ENCODE results near the gene TSPYL2.
A peak's percentile ranks its signal among the peaks of the same experiment; 100 is the strongest.

Gene TSPYL2

DNA sequence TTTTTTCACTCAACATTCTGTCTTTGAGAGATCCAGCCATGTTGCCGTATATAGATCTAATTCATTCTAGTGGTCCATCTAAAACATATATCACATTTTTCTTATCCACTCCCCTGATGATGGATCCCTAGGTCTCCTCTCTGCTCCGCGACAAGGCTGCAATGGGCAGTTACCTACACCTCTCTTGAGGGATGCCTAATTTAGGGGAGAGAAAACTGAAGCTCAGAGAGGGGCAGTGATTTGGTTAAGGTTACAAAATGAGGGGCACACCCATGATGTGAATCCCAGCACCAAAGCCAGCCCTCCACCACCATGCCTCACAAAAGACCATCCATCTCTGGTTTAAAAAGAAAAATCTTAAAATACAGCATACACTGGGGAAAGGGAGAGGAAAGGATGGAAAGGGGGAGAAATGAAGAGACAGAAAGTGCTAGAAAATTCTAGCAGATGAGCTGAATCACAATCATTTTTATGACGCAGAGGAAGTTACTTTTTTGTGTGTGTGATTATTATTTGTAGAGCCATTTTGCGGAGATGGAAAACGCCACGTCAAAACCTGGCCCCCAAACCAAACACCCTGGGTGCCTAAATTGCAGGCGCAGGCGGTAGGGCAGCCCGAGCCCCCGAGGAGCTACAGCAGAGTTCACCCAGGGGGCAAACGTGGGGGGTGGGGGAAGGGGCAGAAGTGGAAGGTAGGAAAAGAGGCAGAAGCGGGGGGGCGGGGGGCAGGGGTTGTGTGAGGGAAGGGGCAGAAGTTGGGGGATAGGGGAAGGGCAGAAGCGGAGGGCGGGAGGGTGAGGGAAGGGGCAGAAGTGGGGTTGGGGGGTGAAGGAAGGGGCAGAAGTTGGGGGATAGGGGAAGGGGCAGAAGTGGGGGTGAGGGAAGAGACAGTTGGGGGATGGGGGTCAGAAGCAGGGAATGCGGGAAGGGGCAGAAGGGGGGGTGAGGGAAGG lies 1.3 kb upstream of the TSPYL2 start:
- peak; percentile 17 for DNase-seq (ENCODE audit: low spot score)

DNA sequence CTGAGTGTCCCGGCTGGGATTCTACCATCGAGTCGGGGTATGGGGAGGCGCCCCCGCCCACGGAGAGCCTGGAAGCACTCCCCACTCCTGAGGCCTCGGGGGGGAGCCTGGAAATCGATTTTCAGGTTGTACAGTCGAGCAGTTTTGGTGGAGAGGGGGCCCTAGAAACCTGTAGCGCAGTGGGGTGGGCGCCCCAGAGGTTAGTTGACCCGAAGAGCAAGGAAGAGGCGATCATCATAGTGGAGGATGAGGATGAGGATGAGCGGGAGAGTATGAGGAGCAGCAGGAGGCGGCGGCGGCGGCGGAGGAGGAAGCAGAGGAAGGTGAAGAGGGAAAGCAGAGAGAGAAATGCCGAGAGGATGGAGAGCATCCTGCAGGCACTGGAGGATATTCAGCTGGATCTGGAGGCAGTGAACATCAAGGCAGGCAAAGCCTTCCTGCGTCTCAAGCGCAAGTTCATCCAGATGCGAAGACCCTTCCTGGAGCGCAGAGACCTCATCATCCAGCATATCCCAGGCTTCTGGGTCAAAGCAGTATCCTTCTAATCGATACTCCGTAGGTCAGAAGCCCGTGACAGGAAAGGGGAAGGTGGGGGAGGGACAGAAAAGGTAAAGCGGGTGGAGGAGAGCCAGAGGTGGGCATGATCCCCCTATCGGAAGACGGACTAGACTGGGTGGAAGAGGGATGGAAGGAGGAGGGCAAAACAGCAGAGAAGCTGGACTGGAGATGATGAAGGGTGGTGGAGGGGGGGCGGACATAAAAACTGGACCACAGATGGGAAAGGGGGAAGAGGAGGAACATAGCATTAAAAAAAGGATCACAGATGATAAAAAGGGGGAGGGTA lies 828 bp downstream of the TSPYL2 start:
- no peak for DNase-seq (ENCODE audit: low spot score)

DNA sequence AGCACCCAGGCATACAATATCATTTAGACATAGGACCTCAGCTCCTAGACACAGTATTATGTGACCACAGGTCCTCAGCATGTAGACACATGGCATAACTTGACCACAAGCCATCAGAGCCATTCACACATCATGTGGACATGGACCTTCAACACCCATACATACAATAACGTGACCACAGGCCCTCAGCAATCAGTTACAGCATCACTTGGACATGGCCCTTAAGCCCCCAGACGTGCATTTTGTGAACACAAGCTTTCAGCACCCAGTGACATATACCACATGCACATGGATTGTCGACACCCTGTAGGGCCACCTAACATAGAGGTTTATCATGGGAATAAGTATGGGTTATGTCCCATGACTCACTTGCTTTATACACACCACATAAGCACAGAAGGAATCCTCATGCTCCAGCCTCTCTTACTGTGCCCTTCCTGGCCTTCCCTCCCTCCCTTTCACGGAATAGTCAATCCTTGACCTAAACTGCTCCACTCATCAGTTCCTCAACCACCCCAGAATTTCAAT lies 1.9 kb downstream of the TSPYL2 start:
- no peak for DNase-seq (ENCODE audit: low spot score)

DNA sequence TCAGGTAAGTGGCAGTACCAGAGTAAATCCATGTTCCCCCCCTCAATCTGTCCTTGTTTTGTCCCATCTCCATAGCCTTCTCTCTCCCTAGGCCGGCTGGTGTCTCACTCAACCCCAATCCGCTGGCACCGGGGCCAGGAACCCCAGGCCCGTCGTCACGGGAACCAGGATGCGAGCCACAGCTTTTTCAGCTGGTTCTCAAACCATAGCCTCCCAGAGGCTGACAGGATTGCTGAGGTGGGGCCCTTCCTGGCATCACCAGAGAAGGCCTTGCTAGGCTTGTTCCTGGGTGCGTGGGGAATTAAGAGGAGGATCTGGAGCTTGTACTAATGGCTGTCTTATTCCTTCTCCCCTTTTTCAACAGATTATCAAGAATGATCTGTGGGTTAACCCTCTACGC lies 2.7 kb downstream of the TSPYL2 start:
- no peak for DNase-seq (ENCODE audit: low spot score)

- no peak for DNase-seq (ENCODE audit: low spot score)
Measured at GRCh38 chrX:53085661-53086229, 3.6 kb downstream of the TSPYL2 start.

DNA sequence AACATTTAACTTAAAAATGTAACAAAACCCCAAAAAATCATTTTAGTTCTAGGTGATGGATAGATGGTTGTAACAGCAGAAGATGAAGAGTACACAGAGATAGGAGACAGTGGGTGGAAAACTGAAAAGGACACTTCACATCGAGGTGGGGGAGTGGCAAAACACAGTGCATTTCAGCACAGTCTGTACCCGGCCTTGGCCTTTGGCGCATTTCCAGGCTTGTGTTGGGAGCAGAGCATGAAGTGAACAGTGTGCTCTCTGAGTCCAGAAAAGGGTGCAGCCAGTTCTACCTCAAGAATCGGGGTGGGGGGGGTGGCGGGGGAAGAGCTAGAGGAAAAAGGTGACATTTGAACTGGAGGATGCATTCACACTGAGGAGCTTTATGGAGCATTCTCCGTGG lies 4.3 kb downstream of the TSPYL2 start:
- DNase-seq (ENCODE audit: low spot score), result peak; percentile 63

DNA sequence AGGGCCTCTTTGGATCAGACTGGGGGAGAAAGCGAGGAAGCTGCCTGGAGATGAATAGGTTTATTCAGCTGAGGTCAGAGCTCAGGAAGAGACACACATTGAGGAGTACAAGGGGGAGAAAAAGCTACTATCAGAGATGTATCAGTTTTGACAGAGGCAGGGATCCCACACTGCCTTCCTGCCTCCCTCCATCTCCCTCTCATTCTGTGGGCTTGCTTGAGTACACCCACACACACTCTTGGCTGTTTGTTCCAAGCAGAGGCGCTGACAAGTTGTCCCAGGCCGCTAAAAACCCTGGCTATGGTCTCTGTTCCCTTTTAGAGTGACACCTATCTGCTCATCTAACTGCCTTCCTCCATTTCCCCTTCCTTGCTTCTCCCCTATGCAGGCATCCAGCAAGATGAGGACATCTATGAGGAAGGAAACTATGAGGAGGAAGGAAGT lies 5.2 kb downstream of the TSPYL2 start:
- DNase-seq (ENCODE audit: low spot score), result peak; percentile 16

DNA sequence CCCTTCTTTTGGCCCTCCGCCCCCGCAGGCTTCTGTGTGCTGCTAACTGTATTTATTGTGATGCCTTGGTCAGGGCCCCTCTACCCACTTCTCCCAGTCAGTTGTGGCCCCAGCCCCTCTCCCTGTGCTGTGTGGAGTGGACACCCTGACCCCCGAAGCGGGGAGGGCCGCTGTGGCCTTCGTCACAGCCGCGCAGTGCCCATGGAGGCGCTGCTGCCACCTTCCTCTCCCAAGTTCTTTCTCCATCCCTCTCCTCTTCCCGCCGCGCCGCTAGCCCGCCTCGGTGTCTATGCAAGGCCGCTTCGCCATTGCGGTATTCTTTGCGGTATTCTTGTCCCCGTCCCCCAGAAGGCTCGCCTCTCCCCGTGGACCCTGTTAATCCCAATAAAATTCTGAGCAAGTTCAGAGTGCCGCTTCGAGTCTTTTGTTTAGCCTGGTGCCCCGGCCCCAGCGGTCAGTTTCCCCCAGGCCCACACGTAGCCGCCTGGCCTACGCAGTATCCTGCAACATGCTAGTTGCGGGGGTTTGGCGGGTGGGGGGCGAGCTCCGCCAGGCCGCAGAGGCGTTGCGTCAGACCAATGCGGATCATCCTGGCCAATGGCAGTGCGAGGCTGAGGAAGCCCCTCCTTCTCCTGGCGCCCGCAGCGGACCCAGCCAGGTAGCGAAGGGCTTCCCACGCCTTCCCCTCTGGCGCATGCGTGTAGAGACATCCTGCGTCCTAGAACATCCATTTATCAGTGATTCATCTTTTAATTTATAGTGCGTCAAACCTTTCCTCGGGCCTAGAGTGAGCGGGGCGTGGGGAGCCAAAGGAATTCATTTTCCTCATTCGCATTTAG lies 6.2 kb downstream of the TSPYL2 start:
- peak; percentile 89 for DNase-seq (ENCODE audit: low spot score)

GRCh38 chrX:53089224-53089842 lies 7.2 kb downstream of the TSPYL2 start:
- DNase-seq (ENCODE audit: low spot score), result peak; percentile 83

- DNase-seq (ENCODE audit: low spot score), result no peak
Measured at GRCh38 chrX:53089925-53090324, 7.8 kb downstream of the TSPYL2 start.

DNA sequence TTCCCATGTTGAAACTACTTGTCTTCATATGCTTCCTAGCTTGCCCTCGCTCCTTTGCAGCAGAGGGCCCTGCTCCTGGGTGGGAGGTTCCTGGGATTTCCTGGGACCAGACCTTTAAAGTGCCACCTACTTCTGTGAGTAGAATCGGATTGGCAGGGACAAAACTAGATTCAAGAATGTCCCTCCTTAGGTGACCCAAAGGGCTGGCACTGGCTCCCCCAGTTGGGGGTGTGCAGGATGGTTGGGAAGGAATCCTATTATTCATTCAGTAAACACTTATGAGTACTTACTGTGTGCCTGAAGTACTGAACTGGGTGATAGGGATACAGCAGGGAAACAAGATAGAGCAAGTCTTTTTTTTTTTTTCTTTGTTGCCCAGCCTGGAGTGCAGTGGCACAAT lies 9.2 kb downstream of the TSPYL2 start:
- no peak for DNase-seq (ENCODE audit: low spot score)

DNA sequence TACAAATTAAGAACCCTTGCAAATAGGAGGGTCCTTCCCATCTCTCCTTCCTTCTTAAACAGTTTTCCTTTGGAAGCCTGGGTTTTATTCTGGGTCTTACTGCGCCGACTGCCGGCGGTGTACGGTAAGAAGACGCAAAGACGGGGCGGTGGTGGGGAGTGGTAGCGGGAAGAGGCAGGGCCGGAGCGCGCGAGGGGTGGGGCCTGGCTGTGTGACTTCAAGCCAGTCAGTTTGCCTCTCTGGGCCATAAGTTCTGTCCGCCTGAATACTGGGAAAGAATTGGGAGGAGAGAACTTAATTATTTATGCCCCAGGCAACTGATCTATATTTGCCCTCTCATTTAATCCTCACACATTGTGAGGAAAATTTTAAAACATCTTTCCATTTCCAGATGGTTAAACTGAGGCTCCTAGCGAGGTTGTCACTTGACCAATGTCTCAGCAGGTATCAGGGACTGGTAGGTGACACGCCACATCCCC lies 11.0 kb downstream of the TSPYL2 start:
- DNase-seq (ENCODE audit: low spot score), result peak; percentile 81

DNA sequence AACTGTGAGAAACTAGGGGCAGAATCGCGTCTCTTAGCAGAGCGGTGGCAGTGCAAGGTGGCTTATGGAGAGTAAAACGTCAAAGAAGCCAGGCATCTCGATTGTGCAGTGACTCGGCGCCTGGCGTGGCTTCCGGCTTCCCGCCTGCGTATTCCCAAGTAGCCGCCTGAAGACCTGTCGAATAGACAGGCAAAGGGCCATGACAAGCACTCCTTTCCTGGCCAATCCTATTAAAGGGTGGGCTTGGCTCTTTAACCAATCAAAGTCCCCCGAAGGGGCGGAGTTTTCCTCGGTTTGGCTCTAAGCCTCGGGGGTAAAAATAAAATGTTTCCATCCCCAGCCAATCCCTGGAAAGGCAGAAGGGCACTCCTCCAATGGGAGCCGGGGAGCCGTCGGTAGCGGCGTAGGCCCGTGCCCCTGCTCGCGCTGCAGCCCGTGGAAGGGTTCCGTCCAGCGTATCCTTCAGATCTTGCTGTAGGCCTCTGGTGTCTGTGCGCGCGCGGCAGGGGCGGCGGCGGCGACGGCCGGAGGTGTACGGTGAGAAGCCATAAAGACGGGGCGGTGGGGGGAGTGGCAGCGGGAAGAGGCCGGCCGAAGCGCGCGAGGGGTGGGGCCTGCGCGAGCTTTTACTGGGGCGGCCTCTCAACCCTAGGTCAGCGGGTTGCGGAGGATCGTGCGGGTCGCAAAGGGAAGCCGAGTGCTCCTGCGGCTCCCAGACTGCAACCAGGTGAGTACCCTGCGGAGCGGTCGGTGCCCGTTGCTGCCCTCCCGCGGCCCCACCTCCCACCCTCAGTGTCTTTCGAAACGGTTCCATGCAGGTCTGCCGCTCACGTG lies 11.8 kb downstream of the TSPYL2 start, which contains the start of gene KANTR:
Gene KANTR, plus strand, starts transcription at position 395 of the 834 bp plus-strand sequence. CDS start 30,131 bp downstream, outside the sequence.
- DNase-seq (ENCODE audit: low spot score), result peak; percentile 98

- DNase-seq (ENCODE audit: low spot score), result peak; percentile 1
Measured at GRCh38 chrX:53094582-53094905, 12.4 kb downstream of the TSPYL2 start.

DNA sequence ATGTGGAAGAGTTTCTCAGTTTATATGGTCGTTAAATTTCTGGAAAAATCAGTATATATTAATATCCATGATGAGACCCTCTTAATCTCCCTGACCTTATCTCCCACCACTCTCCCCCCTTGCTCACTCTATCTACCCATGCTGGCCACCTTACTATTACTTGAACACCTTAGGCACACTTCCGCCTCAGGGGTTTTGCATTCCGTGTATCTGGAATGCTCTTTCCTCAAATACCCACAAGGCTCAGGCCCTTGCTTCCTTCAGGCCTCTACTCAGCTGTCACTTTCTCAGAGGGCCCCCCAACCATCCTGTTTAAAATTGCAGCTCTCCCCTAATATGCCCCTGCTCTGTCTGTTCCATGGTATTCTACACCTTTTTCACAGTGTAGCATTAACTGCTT lies 13.6 kb downstream of the TSPYL2 start:
- DNase-seq (ENCODE audit: low spot score), result no peak

GRCh38 chrX:53114864-53115549 lies 32.8 kb downstream of the TSPYL2 start:
- DNase-seq (ENCODE audit: low spot score), result no peak

- DNase-seq (ENCODE audit: low spot score), result no peak
Measured at GRCh38 chrX:53115550-53115874, 33.3 kb downstream of the TSPYL2 start.

GRCh38 chrX:53116101-53116500 lies 33.9 kb downstream of the TSPYL2 start:
- peak; percentile 5 for DNase-seq (ENCODE audit: low spot score)

DNA sequence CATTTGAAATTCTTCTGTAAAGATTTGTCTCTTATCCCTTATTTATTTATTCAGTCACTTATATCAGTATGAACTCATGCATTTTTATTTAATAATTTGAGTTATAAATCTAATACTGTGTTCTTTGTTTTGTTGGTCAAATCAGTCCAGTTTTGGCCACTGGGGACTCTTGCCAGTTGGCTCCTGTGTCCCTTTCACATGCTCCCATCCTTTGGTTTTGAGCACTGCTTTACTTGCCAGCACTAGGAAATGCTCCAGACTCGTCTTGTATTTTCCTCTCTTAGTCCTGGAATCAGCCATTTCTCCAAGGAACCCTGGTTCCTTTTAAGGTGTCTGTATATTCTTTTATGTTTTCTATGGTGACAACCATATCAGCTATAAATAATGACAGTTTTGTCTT lies 39.8 kb downstream of the TSPYL2 start:
- peak; percentile 59 for DNase-seq (ENCODE audit: low spot score)

All from cerebellar cortex (tissue), 1 donor.